GM13977 (cell line): Measurements from ENCODE around the gene LIPC.

Experiments
- DNase-seq: peaks from one replicate; pipeline ENCODE4 v3.0.0; 2012; ENCODE audit warnings: low spot score
- CTCF ChIP-seq: IDR thresholded peaks from 2 replicates; pipeline ENCODE4 v1.5.1; 2012; ENCODE audit warnings: mild to moderate bottlenecking, control low read depth; ENCODE audit not compliant: insufficient read depth; ENCODE audit errors: extremely low read depth, missing control alignments
- in situ Hi-C: fragments of 300-500 bp; cut with MboI; formaldehyde crosslinking; loops from one replicate; pipeline ENCODE4 v1.12.0; 2022; ENCODE audit warnings: low sequenced_read_pairs, low pct_unique_long_range_greater_than_20kb, mixed read lengths, inconsistent platforms; ENCODE audit not compliant: unreplicated experiment

The LIPC gene

GRCh38 chr15:58549013-58549784, 117.4 kb downstream of the LIPC start:
- in situ Hi-C loops: no loop called here
- no peak for DNase-seq
- TF ChIP-seq CTCF: no peak

GRCh38 chr15:58549785-58550074, 117.9 kb downstream of the LIPC start:
- in situ Hi-C loops: no loop called here
- DNase-seq: no peak
- TF ChIP-seq CTCF: no peak

GRCh38 chr15:58551084-58551763, 119.4 kb downstream of the LIPC start:
- TF ChIP-seq CTCF: no peak
- in situ Hi-C loops: no loop called here
- DNase-seq: no peak

GRCh38 chr15:58551764-58552504, 120.1 kb downstream of the LIPC start:
- in situ Hi-C loops: no loop called here
- no peak for TF ChIP-seq CTCF
- no peak for DNase-seq

GRCh38 chr15:58552505-58553364, 120.9 kb downstream of the LIPC start:
- no peak for TF ChIP-seq CTCF
- in situ Hi-C loops: no loop called here

GRCh38 chr15:58553365-58553918, 121.7 kb downstream of the LIPC start:
- TF ChIP-seq CTCF: no peak
- DNase-seq: no peak
- in situ Hi-C loops: no loop called here

More at GRCh38 chr15:58552505-58553364, 120.9 kb downstream of the LIPC start:
- no peak for DNase-seq
